ENCODE results near the gene PYGB.
"Not testable (repeated sequence)": the region's sequence is repeated elsewhere in the genome, so short reads cannot be mapped to it uniquely, and the experiment has no call there.

The PYGB gene

GRCh38 chr20:25314497-25315417, 66.9 kb downstream of the PYGB start:
- DNase-seq: no peak

- DNase-seq: no peak
These were observed 67.7 kb downstream of the PYGB start for GRCh38 chr20:25315418-25316210.

DNA sequence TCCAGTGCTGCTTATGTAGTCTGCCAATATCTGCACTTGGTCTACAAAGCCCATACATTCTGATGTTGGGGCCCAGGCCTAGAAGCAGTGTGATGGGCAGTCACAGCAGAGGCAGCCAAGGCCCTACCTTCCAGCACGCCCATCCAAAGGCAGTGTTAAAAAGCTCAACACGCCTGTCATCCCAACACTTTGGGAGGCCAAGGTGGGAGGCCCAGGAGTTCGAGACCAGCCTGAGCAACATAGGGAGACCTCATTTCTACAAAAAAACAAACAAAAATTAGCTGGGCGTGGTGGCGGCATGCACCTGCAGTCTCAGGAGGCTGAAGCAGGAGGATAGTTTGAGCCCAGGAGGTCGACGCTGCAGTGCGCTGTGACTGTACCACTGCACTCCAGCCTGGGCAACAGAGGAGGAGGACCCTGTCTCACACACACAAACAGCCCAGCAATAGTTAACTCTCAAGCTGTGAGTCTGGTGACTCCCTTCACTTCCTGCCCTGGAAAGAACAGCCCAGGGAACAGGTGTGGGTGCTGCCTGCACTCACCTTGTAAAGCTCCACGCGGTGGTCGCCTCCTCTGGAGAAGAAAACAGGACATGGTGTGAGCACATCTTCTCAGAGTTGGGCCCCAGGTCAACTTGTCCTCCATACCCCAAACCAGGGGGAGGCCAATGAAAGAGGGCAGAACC, 68.8 kb downstream of the PYGB start:
- no peak for DNase-seq

DNA sequence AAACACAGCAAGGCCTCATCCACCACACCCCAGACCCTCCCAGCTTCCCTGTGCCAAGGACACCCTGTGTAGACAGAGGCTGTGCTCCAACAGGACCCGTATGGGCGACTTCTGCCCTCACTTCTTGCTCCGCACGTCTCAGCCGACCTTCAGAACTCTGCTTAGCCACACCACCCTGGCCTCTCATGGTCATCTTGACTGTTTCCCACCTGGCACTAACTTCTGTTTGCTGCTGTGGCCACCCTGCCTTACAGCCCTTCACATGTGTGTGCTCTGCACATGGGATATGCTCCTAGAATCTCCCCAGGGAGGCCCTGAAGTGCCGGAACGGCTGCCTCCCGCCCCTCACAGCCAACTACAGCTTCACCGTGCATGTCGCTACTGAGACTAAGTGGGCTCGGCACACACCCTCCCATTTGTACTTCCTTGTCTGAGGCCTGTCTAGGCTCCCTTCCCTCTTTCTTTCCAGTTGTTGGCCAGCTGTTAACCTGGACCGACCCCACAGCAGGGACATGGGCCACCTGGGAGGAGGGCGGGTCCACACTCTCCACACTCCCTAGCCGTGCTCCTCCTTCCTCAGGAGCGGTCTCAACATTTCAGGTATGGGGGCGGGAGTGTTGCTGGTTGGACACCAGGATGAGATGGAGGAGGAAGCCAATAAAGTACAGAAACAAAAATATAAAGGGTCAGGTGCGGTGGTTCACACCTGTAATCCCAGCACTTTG, 69.6 kb downstream of the PYGB start:
- no peak for DNase-seq

GRCh38 chr20:25318471-25319240, 70.8 kb downstream of the PYGB start:
- DNase-seq: no peak

GRCh38 chr20:25319241-25320034, 71.6 kb downstream of the PYGB start:
- DNase-seq: no peak

DNA sequence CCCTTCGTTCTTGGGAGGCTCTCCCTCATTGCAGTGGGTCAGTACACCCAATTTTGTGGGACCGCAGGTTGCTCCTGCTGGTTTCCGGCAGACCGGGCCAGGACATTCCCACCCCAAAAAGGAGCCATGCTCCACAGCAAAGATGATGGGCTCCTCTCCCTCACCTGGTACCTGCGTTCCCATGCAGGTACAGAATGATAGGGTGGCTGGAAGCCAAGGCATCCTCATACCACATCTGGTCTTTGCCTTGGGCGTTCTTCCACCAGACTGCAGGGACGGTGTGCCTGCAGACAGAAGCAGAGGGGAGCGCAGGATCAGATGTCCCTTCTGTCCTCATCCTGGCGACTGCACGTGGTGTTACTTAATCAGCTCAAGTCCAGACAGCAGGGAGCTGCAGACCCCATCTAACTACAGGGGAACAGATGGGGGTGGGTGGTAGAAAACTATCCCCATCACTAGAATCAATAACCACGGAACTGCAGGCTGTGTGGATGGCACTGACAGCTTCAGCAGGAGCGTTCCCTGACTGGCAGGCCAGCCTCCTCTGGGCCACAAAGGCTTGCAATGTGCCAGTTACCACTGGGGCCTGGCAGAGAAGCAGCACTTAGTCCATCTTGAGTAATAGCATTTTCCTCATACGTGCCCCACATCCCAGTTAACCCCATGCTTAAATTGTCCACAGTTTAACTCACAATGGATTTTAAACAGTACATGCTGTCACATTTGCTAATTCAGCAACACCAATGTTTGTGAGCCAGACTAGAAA, 72.3 kb downstream of the PYGB start:
- DNase-seq: no peak

DNA sequence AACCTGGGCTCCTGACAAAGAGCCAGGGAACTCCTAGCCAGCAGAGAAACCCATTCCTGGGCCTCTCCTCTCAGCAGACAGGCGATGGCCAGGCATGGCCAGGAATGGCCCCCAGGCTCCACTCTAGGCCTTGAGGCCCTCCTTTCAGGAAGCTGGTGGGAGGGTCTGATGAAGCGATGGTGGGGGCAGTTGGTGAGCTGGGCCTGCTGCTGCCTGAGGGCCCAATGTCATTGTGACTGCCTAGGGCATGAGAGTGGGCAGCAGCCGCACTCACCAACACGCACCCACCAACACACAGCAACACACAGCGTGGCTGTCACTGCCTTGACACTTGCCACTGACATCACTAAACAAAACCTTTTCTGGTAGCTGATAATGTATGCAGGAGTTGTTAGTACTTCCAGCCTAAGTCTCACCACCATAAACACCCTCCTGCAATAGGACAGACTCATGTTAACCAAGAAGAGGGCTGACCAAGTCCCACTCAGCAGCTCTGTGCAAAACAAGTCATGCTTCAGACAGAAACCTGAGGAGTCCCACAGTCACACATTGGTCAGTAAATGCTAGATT, 73.5 kb downstream of the PYGB start:
- DNase-seq: no peak

DNA sequence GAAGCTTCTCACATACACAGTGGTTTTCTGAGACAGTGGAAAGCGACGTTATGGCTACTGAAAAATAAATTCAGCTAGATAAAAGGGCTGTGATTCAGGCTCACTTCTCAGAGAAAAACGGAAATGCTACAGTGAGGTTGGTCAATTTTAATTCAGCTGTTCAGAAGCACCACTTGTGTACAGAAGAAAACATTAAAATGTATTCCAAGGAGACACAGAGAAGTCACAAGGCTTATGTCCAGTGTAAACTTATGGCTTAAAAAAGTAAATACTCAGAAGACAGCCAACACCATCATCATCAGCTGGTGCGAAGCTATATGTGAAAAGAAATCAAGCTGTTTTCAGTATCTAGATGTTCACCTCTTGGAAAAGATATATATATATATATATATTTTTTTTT, 74.1 kb downstream of the PYGB start:
- no peak for DNase-seq

DNA sequence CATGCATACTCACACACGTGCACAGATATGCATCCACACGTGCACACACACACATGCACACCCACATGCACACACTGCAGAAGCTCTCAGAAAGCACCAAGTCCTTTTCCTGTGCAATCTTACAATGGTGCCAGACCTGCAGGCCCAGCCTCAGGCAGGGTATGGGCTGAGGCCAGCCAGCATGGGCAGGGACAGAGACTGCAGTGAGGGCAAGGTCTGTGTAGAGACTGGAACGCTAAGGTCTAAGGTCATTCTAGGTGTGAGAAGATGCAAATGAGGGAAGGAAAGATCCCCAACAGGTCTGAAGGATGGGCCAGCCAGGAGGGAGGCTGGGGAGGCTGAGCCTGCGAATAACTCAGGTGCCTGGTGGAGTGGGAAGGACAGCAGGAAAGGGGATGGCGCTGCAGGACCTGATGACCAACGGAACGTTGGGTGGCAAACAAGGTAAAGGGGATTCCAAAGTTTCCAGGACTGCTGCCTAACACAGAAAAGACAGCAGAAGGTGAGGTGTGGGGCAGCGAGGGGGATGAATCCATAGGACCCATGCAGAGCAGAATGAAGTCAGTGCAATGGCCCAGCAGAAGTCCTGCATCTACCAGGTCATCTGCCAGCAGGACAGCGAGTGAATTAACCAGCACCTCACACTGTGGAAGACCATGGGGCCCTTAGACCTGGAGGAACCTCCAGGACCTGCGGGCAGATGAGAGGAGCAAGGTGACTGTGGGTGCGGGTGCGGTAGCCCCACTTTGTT, 75.8 kb downstream of the PYGB start:
- DNase-seq: no peak

GRCh38 chr20:25324412-25324811, 76.5 kb downstream of the PYGB start:
- no peak for DNase-seq

GRCh38 chr20:25325073-25325472, 77.2 kb downstream of the PYGB start:
- DNase-seq: no peak

DNA sequence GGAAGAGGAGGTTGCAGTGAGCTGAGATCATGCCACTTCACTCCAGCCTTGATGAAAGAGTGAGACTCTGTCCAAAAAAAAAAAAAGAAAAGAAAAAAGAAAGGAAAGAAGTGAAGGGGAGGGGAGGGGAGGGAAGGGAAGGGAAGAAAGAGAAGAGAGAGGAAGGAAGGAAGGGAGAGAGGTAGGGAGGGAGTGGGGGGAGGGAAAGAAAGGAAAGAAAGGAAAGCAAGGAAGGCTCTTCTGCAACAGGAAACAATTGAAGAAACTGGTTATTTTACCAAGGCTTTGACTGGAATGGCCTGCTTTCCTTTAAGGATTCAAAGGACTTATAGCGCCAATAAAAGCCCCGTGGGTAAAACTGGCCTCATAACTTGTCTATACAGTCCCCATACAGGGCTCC, 78.1 kb downstream of the PYGB start:
- DNase-seq: no peak

DNA sequence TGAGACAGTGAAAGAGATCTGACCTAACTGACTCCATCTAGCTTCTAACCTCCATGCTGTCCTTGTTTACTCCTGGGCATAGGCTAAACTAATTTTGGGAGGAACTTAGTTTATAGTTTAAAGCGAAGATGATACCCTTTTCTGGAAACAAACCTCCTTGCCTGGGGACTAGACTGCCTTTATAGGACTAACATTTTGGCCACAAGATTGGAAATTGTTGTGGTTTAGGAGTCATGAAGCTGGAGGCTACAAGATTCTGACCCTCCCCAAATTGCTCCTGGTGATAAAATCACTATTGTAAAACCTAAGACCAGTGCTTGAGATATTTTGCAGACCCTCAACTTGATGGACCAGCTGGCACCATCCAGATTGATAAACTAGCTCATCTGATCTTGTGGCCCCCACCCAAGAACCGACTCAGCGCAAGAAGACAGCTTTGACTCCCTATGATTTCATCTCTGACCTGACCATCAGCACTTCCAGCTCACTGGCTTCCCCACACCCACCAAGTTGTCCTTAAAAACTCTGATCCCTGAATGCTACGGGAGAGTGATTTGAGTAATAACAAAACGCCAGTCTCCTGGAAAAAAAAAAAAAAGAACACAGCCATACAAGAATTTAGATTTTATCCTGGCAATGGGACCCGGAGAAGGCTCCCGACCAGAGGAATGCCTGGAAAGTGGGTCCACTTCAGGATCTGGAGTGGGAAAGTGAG, 79.8 kb downstream of the PYGB start:
- DNase-seq: no peak

DNA sequence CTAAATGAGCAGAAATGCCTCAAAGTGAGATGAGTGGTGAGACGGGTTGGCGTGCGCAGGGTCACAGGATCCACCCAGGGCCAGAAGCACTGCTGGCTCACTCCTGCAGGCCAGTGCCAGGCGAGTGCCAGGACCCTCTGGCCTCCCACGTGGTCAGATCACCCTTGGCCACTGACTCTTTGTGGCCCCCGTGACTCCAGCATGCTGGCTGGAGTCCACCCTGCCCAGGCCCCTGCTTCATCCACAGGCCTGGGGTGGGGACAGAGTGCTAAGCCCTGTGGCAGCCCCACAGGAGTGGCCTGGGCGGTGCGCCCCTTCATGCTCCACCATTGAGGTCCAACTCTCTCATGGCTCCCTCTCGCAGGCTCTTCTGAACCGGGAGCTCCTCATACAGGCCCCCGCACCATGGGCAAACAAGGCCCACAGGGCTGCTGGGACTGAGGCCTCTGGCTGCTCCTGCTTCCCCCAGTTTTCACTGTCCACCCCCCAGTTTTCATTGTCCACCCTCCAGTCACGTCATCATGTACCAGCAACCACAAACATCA, 81.1 kb downstream of the PYGB start:
- DNase-seq: no peak

- not testable (repeated sequence) for DNase-seq
These were observed 87.1 kb downstream of the PYGB start for GRCh38 chr20:25334972-25335371.

DNA sequence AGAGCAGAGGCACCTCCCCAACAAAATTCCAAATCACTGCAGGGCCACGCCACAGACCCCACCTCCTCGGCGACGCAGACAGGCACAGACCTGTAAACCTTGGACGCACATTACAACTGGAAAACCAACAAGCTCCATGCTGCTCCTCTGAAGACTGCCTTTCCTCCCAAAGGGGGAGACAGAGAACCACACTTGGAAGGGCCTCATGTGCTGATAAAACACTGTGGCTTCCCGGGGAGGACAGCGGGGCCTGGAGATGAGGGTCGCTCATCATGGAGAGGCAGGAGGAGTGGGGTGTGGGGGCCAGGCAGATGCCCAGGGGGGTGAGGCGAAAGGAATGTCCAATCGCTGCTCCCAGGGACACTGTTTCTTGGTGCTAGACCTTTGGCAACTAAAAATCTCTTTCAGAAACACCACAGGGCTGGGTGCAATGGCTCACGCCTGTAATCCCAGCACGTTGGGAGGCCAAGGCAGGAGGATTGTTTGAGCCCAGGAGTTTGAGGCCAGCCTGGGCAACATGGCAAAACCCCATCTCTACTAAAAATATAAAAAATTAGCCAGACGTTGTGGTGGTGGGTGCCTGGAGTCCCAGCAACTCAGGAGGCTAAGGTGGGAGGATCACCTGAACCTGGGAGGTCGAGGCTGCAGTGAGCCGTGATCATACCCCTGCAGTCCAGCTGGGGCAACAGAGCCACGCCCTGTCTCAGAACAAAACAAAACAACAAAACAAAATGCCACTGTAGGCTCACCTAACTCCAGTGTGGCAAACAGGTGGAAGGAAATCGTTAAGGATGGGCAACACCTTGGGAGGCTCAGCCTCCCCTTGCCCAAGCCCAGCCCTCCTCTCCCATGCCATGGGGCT, 88.9 kb downstream of the PYGB start:
- no peak for DNase-seq
